GM21381 (cell line): ENCODE results near the gene RNF126.

Experiments used
- ATAC-seq: cut with Tn5 transposase; IDR thresholded peaks from one replicate; pipeline ENCODE4 v1.9.1; 2021; ENCODE audit warnings: mild to moderate bottlenecking, moderate library complexity; ENCODE audit not compliant: unreplicated experiment

RNF126 gene

DNA sequence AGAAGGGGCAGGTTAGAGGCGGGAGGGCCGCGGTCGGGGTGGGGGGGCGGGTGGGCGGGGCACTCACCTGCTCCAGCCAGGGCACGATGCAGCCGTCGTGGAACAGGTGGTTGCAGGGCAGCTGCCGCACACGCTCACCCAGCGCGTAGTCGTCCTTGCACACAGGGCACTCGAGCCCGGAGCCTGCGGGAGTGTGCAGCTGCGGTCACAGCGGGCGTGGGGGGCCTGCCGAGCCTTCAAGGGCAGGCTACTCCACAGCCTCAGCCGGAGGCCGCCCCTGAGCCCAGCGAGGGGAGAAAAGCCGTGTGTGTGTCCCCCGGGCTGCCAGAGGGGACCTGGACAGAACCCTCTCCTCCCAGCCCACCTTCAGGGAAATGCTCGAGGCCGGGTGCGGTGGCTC, 14.7 kb downstream of the RNF126 start:
- no peak for ATAC-seq

DNA sequence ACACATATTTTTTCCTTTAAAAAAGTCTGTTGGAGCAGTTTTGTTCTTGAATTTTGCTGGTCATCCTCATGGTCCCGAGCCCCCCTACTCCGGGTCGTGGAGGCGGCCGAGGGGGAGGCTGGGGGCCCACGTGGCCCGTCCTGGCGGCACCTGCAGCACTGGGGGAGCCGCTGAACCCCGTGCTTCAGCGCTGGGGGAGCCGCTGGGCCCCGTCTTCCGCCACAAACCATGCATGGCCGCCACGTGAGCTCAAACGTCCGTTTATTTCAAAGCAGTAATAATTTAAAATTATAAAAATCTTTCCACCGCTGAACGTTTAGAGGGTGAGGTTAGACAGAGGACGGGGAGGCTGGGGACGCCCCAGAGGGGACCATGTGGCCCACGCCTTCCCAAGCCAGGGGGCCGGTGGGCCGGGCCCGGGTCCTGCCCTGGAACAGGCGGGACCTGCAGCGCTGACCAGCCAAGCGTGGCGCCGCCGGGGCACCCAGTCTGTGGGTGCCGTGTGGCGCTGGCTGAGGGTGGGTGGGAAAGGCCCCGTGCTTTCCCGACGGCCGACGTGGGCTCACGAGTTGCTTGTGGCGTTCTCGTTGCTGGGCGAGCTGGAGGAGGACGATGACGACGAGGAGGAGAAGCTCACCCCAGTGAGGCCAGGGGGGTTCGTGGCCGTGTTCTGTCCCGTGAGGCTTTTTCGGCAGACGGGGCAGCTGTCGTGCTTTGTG, 15.3 kb downstream of the RNF126 start:
- no peak for ATAC-seq

DNA sequence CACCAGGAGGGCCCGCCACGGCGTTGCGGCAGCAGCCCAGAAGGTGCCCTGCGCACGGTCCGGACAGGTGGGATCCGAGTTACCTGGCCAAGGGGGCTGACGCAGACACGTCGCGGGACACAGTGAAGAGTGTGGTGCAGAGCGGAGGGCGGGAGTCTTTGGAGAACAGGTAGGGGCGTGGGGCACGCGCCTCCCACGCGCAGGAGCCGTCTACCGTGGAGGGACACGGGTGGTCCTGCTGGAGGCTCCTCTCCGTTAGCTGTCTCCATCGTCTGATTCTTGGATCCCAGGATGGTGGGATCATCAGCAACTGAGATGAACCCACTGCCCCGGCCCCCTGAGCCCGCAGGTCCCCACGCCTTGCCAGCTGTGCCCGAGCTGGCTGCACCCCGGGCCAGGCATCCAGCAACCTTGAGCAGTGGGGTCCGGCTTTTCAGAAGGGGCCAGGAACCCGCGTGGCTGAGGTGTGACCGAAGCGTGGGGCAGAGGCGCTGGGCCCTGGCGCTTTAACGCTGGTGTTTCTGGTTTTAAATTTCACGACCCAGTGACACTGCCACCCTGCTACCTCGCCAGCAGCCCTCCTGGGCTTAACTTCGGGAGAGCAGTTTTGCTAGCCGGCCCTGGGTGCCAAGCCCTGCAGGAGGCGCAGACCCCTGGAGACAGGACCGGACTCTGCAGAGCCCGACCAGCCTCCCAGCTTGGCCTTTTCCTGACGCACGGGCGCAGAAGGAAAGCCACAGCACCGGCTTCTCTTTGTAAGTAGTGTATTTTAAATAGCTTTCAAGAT, 16.0 kb downstream of the RNF126 start:
- no peak for ATAC-seq

DNA sequence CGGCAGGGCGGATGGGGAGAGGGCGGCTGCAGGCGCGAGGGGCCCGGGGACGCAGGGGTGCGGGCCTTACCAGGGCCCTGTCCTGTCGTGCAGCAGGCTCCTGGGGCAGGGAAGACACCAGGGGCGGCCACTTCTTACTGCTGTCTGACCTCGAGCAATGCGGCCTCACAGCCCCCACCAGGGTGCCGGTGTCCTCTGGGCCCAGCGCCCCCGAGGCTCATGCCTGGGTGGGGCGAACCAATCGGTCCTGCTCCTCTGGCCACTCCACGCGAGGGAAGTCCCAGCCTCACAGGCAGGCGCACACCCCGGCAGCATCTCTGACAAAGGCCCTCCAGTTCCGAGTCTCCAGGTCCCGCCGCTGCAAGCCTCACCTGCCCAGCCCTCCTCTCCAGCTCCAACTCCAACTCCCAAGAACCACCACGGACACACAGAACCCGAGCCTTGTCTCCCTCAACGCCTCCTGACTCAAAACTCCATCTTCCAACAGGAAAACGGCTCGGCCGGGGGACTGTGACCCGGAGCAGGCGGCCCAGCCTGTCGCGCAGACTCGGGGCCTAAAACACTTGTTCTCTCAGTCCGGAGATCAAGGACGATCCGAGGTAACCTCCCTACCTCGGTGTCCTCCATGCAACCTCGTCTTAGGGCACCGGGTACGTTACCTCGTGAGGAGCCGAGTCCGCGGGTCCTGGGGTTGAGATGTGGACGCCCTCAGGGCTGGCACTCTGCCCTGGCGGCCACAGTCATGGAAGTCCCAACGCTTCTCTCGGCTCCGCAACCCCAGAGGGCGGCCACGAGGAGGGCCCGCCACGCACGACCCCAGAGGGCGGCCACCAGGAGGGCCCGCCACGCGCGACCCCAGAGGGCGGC, 16.9 kb downstream of the RNF126 start:
- ATAC-seq = no peak

DNA sequence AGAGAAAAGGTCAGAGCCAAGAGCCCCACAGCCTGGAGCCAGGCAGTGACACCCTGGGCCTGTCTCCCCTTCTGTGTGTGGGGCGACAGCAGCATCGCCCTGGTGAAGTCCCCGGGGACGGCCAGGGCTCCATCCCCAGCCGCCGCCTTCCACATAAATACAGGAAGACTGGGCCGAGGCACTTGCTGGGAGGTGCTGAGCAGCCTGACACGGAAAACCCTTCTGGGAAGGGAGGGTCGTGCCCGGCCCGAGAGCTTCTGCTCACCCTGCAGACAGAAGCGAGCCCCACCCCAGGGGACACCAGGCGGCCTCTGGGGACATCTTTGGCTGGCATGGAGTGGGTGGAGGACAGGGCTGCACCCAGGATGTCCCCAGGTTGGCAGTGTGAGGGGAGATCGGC, 18.2 kb downstream of the RNF126 start:
- ATAC-seq = no peak

DNA sequence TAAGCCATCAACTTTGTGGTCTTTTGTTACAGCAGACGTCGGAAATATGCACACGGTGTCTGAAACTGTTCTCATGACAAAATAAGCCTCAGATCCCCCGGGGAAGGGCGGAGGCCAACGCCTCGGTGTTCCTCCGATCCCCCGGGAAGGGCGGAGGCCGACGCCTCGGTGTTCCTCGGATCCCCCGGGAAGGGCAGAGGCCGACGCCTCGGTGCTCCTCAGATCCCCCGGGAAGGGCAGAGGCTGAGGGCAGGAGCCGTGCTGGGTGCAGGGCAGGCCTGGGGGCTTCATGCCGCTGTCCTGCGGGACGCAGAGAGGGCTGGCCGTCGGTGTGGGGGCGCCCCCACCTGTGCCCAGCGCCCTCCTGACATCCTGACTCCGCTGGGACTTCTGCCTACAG, 18.7 kb downstream of the RNF126 start:
- no peak for ATAC-seq

DNA sequence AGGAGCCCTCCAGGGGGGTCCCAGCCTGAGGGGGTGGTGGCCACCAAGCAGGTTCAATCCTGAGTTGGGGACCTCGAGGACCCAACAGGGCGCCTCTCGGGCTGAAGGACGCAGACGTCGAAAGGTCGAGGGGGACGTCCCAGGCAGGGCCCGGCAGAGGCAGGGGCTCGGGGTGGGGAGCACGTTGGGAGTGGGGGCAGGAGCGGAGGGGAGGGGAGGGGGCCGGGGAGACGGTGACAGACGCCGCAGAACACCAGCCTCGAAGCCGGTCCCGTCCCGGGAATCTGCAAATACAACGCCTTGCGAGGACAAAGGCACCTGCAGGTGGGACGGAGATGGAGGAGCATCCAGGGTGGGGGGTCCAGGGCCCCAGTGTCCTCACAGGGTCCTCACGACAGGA, 19.3 kb downstream of the RNF126 start:
- no peak for ATAC-seq

DNA sequence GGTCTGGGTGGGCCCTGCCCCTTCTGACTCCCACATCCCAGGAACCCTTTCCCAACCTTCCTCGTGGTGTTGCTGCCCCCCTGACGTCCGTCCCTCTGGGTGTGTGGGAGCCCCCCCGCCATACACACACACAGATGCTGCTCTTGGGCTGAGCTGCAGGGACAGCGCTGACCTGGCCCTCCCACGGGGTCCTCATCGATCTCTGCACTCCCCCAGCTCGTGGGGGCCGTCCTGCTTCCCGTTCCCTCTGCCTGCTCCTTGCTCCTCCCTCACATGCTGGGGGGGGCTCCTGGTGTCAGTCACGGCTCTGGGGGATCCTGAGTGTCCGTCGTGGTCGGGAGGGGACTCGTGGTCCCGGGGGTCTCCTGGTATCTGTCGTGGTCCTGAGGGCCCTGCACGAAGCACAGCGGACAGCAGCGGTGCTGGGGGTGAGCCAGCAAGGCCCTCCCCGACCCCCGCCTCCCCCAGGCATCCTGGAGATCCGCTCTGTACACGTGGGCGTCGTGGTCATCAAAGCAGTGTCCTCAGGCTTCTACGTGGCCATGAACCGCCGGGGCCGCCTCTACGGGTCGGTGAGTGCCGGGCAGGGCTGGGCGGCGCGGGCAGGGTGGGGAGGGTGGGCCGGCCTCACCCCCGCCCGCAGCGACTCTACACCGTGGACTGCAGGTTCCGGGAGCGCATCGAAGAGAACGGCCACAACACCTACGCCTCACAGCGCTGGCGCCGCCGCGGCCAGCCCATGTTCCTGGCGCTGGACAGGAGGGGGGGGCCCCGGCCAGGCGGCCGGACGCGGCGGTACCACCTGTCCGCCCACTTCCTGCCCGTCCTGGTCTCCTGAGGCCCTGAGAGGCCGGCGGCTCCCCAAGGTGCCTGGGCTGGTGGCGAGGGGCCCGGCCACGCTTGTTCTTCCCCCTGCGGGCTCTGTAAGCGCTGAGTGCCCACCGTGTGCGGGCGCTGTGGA, 20.0 kb downstream of the RNF126 start:
- ATAC-seq = no peak

DNA sequence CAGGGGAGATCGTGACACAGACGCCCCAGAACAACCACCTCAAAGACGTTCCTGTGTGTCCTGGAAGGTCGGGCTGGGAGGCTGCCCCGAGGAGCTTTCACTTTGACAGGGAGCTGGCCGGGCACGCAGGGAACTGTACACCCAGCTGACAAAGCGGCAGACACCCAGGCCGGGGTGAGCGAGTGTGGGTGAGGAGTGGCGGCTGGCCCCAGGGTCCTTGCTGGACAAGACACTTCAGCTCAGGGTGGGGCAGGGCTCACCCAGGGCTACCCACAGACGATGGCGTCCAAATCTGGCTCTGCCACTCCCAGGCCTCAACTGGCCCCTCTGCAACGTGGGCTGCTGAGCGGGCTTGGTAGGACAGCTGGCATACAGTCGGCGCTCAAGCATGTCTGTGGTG, 21.3 kb downstream of the RNF126 start:
- no peak for ATAC-seq

DNA sequence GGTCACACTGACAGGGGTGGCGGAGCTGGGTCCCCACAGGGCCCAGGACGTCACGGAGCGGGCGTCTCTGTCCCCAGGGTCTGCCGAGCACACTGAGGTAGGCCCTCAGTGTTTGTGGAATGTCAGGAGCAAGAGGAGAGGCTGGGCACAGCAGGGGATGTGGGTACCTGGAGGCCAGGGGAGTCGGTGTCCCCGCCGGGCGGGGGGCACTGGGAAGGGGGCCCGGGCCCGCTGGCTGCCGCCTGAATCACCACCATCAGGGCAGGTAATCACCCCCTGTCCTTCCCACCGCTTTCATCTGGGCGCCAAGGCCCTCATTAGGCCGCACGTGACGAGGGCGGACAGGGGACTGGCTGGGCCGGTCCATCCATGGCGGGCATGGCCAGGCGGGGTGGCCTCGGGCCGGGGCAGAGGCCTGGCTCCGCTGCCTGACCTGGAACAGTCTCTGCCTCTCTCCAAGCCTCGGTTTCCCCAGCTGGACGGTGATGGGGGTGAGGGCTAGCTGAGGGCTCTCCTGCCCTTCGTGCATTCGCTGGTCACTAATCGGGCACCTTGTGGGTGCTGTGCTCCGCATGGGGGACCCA, 22.3 kb downstream of the RNF126 start:
- ATAC-seq = no peak

DNA sequence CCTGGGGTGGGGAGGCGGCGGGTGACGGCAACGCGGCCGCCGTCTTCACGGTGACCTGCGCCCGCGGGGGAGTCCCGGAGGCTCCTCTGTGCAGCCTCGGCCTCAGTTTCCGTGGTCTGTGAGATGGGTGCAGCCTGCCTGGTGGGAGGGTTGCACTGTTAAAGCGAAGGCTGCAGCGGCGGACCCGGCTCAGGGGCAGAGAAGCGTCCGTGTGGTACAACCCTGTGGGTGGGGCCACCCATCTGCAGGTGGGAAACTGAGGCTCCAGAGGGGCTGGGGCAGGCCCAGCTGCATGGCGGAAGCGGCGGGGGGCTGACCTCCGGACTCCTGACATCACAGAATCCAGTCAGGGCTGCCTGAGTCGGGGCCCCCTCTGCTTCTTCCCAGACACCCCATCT, 22.9 kb downstream of the RNF126 start:
- ATAC-seq = no peak

DNA sequence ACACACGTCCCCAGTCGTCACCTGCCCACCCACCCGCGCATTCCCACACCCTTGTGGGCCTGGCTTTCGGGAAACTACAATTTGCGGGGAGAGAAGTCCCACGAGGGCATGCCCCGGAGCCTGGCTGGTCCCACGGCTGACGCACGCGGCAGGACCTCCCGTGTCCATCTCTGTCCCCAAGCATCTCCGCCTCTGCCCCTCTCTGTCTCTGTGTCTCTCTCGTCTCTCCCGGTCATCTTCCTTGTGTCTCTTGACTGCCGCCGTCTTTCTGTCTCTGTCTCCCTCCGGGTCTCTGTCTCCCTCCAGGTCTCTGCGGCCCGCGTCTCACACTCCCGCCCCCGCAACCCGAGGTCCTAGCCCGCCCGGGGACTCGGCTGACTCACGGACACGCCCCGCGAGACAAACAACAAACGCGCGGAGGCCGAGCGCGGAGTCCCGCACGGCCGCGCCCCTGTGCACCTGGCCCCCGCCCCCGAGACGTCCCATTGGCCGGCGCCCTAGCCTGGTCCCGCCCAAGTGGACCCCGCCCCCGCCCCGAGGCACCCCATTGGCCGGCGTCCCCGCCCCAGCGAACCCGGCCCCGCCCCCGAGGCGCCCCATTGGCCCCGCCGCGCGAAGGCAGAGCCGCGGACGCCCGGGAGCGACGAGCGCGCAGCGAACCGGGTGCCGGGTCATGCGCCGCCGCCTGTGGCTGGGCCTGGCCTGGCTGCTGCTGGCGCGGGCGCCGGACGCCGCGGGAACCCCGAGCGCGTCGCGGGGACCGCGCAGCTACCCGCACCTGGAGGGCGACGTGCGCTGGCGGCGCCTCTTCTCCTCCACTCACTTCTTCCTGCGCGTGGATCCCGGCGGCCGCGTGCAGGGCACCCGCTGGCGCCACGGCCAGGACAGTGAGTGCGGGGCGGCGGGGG, 23.5 kb downstream of the RNF126 start, which contains the start of gene FGF22:
TSS of gene FGF22 (plus strand) at position 627 of the 908 bp plus-strand sequence. CDS start at position 674, 47 bp downstream.
- peak; percentile 49 for ATAC-seq

DNA sequence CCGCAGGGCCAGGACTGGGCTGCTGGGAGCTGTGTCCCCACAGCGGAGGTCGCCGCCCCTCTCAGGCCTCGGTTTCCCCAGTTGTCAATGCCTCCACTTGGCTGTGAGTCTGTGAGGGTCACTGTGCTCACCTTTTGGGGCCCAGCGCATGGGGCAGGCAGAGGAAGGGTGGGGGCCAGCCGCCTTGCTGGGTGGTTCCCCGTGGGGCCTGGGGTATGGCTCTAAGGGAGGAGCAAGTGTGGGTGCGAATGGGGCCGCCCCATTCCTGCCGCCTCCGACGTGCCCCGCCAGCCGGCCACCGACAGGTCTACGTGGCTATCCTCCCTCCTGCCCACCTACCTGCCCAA, 24.1 kb downstream of the RNF126 start:
- ATAC-seq = no peak

DNA sequence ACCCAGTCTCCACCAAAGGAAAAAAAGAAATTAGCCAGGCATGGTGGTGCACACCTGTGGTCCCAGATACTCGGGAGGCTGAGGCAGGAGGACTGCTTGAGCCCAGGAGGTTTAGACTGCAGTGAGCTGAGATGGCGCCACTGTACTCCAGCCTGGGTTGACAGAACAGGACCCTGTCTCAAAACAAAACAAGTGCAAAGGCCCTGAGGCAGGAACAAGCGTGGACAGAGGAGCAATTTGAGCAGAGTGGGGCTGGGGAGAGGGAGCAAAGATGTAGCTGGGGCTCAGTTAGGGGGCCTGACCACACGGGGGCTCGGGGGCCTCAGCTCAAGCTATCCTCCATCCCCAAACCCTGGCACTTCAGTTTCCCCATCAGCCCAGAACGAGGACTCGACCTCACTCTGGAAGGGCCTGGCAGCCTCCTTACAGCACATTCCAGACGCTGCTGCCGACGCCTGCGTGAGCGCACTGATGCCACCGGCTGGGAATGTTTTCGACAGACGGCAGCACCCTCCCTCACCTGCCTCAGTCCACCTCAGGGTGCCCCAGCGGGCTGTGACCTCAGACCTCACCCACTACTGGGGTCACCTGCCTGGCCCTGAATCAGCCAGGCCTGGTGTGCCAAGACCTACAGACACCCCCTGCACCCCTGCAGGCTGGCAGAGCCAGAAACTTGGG, 27.9 kb downstream of the RNF126 start:
- no peak for ATAC-seq

DNA sequence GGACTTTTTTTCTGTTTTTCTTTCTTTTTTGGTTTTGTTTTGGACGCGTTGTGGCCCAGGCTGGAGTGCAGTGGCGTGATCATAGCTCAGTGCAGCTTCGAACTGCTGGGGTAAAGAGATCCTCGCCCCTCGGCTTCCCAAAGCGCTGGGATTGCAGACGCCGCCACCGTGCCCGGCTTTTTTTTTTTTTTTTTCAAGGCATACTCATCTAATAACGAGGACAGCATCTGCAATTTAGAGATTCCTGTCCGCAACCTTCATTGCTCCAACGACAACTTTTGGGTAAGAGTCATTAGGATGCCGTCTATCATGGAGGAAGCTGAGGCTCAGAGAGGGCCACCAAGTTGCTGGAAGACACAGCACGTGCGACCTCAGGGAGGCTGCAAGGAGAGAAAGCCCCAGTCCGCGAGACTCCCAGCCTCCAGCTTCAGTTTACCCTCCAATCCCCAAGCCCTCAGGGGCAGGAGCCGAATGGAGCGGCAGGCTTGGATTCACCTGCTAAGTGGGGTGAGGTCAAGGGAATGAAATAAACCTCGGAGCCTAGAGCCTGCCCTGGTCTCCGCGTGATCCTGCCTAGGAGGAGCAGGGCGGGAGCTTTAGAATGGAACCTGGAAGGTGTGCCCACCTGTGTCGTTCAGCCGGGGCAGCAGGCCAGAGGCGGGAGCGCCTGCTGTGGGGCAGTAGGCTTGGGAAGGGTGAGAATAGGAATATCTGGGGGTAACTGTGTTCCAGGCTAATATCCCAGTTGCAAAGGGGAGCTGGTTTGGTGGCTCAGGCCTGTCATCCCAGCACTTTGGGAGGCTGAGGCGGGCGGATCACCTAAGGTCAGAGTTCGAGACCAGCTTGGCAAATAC, 29.0 kb downstream of the RNF126 start:
- ATAC-seq = no peak

DNA sequence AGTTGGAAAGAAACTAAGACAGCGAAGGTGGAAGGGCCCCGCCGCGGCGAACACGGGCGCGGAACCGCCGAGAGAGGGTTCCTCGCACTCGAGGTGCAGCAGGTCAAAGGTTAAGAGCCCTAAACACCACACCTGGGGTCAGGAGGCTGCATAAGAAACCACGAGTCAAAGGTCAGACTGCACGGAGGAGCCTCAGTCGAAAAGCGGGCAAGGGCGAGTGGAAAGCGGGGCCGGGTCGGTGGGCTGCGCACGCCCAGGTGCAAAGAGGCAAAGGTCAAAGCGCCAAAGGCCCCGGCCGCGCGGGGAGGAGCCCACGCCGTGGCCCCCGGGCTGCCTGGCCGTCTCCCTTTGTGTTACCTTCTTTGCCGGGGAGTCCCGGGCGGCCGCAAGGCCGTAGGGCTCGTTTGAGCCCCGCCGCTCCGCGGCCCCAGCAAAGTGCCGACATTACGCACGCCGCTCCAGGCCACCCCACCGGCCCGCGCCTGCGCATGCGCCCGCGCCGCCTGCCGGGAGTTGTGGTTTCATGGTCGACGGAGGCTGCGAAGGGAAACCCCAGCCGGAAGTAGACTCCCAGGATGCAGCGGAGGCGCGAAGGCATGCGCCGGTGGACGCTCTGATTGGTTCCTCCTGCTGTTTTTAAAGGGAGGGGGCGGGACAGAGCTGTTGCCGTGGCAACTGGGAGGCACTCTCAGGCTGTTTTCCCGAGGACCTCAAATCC, 29.8 kb downstream of the RNF126 start, which contains the start of gene POLRMT:
TSS of gene POLRMT (minus strand) at position 470 of the 718 bp plus-strand sequence. CDS start at position 445, 25 bp downstream.
- peak; percentile 76 for ATAC-seq
